Heart left ventricle (tissue), 16 donors: Measurements from ENCODE around the gene VGF. TPM values are rescaled to one million over a fixed set of nuclear protein-coding genes. Genes with fewer than 3 reads are reported as not detected.

Source experiments
- ATAC-seq, 4 donors: fragments of 200-7000 bp; cut with Tn5 transposase; one replicate each; pipeline ENCODE4 v1.9.1; 2020 to 2022; ENCODE audit warnings: moderate library complexity in 4 of 4, mild to moderate bottlenecking in 3 of 4, moderate number of reproducible peaks in 1 of 4
- DNase-seq, 5 donors: peaks; one replicate each; pipeline ENCODE4 v3.0.0-alpha.2; 2020
- H3K27ac ChIP-seq, 12 donors: fragments of 200-600 bp; sonication (generic) in 4 of 12; one replicate each; pipeline versions ENCODE4 v1.5.0 to v1.8.0; 2016 to 2022; ENCODE audit warnings: mild to moderate bottlenecking in 2 of 12
- H3K27me3 ChIP-seq, 9 donors: fragments of 200-600 bp; sonication (generic) in 2 of 9; one replicate each; pipeline versions ENCODE4 v1.5.1 to v1.8.0; 2016 to 2022; ENCODE audit warnings: mild to moderate bottlenecking in 3 of 9
- H3K36me3 ChIP-seq, 9 donors: fragments of 200-600 bp; sonication (generic) in 2 of 9; one replicate each; pipeline versions ENCODE4 v1.5.0 to v1.8.0; 2018 to 2022; ENCODE audit warnings: mild to moderate bottlenecking in 2 of 9
- H3K4me1 ChIP-seq, 12 donors: fragments of 200-600 bp; sonication (generic) in 4 of 12; one replicate each; pipeline versions ENCODE4 v1.5.0 to v1.8.0; 2016 to 2022; ENCODE audit warnings: mild to moderate bottlenecking in 3 of 12
- H3K4me3 ChIP-seq, 12 donors: fragments of 200-600 bp; sonication (generic) in 4 of 12; one replicate each; pipeline versions ENCODE4 v1.5.0 to v1.8.0; 2017 to 2022; ENCODE audit warnings: mild to moderate bottlenecking in 9 of 12, moderate library complexity in 4 of 12
- H3K9me3 ChIP-seq, 12 donors: fragments of 200-600 bp; sonication (generic) in 4 of 12; one replicate each; pipeline versions ENCODE4 v1.5.0 to v1.8.0; 2016 to 2022; ENCODE audit warnings: mild to moderate bottlenecking in 1 of 12
- CTCF ChIP-seq, 12 donors: fragments of 200-600 bp; sonication (generic) in 4 of 12; IDR thresholded peaks; one replicate each; pipeline versions ENCODE4 v1.5.0 to v1.8.0; 2018 to 2022; ENCODE audit warnings: antibody characterized with exemption in 12 of 12, mild to moderate bottlenecking in 5 of 12
- POLR2A ChIP-seq, 2 donors: fragments of 450-650 bp; IDR thresholded peaks; one replicate each; pipeline ENCODE4 v1.6.1; 2017; ENCODE audit warnings: antibody characterized with exemption in 2 of 2, mild to moderate bottlenecking in 2 of 2, moderate library complexity in 2 of 2
- WGBS, 4 donors: extraction: QIAGEN DNeasy Blood & Tissue Kit in 2 of 4; methylation state at CpG; one replicate each; pipeline versions ENCODE4 v1.1.5 to v1.1.7; 2013 to 2018; 5-methylcytosine and 5-hydroxymethylcytosine counted together
- intact Hi-C, 10 donors: fragments of 100-400 bp; cut with DNase I; formaldehyde crosslinking; loops; one replicate each; pipeline versions ENCODE4 v1.11.1 to v1.14.2; 2022
- polyA plus RNA-seq, 2 donors: library from polyadenylated mRNA; stranded (reverse); fragments of 200-250 nt; gene quantifications; one replicate each; pipeline ENCODE4 v1.2.3, GENCODE V29; 2013
- total RNA-seq, 9 donors: library from RNA; depleted of rRNA in 2 of 9; stranded (reverse); fragments of >200 nt in 2 of 9; fragmentation: NEBNext Ultra II Directional in 3 of 9; extraction: Animal tissue kit (Norgen Biotek cat#: 25700) in 3 of 9; gene quantifications; one replicate each; pipeline versions ENCODE4 v1.1.0 to v1.2.4, GENCODE V29; 2016 to 2023
- donor health status: ischemic (EF 13 %, LVEDD 7.1; RV severe dilation, severe dysfunction).
- donor health status: healthy with polysubstance abuse.
- donor health status: DM: no; HTN: yes; CAD: no.
- donor health status: DM: no; HTN: no; CAD: no.
- donor health status: ischemic (EF 25% LVEDD 6.9; RV normal size, moderate dysfunction).
- donor health status: ischemic (EF 25% LVEDD 5.7; RV mildly dilated, moderate dysfunction).
- donor health status: healthy.
- donor health status: DM: yes; HTN: yes; CAD: no.
- donor health status: ischemic (EF 35%, LVEDD 5.7; RV mildly dilated, moderate dysfunction).
- donor health status: nonischemic (EF 11% LVEDD 7.7; RV severe dilation, severe dysfunction).
- donor health status: DM: yes; HTN: yes; CAD: no.
- donor health status: PGD.
- donor health status: ischemic (EF 29% LVEDD 5.4; RV normal size, mild dysfunction).
- donor health status: nonischemic (EF 23%, LVEDD 6.1; RV moderate dilation, normal function).

VGF gene
- total and polyA plus RNA-seq, 11 donors, result 0.09 to 0.19 (median 0.14) TPM; not detected in 8

GRCh38 chr7:101202603-101202918 lies 37.2 kb upstream of the VGF start:
- ATAC-seq (no peak), DNase-seq (no peak)
- Histone ChIP-seq H3K27ac (no peak overlapping the region), H3K9me3 (no peaks in the 10 kb centered on the region), H3K4me3 (no peak overlapping the region), H3K4me1 (peaks cover 0 to 13% (median 8%) of the 10 kb centered on the region in 12 donors), H3K36me3 (peaks cover 0 to 17% (median 2%) of the 10 kb centered on the region in 9 donors), H3K27me3 (peaks cover 16 to 61% (median 34%) of the 10 kb centered on the region in 9 donors)
- 78 to 89% (median 85%) methylated on average over 5 of the region's 5 CpGs for WGBS, 4 donors
- intact Hi-C loops, result loop anchor here in 1 of 10 donors (5.0 kb wide), 1 partner anchor 75 kb away; no protein-coding TSS in a partner anchor
- TF ChIP-seq CTCF (IDR thresholded peaks at IDR 0.05) (no peak), POLR2A (IDR thresholded peaks at IDR 0.05) (no peak)

- Histone ChIP-seq H3K4me3 (peak overlapping the region in 7 of 12 donors; percentile 7 to 28 (median 16)), H3K36me3 (peaks cover 0 to 12% (median 0%) of the 10 kb centered on the region in 9 donors), H3K27ac (no peak overlapping the region), H3K27me3 (peaks cover 16 to 65% (median 34%) of the 10 kb centered on the region in 9 donors), H3K4me1 (peaks cover 0 to 13% (median 8%) of the 10 kb centered on the region in 12 donors), H3K9me3 (no peaks in the 10 kb centered on the region)
- ATAC-seq (peak in 1 of 4 donors; percentile 40), DNase-seq (no peak)
- 8 to 12% (median 9%) methylated on average over 40 to 75 of the region's 75 CpGs for WGBS, 4 donors
- TF ChIP-seq CTCF (IDR thresholded peaks at IDR 0.05), result no peak
- no peak for TF ChIP-seq POLR2A (IDR thresholded peaks at IDR 0.05)
- intact Hi-C loops, result loop anchor here in 1 of 10 donors (5.0 kb wide), 1 partner anchor 75 kb away; no protein-coding TSS in a partner anchor
Observed at GRCh38 chr7:101201695-101202602, 36.6 kb upstream of the VGF start.

- DNase-seq (no peak), ATAC-seq (no peak)
- H3K36me3 ChIP-seq, result peaks cover 0 to 3% (median 0%) of the 10 kb centered on the region in 9 donors
- H3K27me3 ChIP-seq, result peaks cover 18 to 74% (median 34%) of the 10 kb centered on the region in 9 donors
- H3K9me3 ChIP-seq, result no peaks in the 10 kb centered on the region
- TF ChIP-seq POLR2A (IDR thresholded peaks at IDR 0.05) (no peak), CTCF (IDR thresholded peaks at IDR 0.05) (no peak)
- intact Hi-C loops, result loop anchor here in 1 of 10 donors (5.0 kb wide), 1 partner anchor 76 kb away; no protein-coding TSS in a partner anchor
- peak within 1 kb of the TSS in 7 of 12 donors; percentile 7 to 28 (median 16) for H3K4me3 ChIP-seq
- WGBS, 4 donors, result 27 to 39% (median 36%) methylated on average over 21 of the region's 21 CpGs
- no peak within 1 kb of the TSS for H3K27ac ChIP-seq
- H3K4me1 ChIP-seq, result peaks cover 0 to 13% (median 8%) of the 10 kb centered on the region in 12 donors
Observed at GRCh38 chr7:101200862-101201599, 35.7 kb upstream of the VGF start, which contains the start of gene MOGAT3. MOGAT3 (minus strand) TSS chr7:101201036; CDS start chr7:101200854, 182 bp downstream.
